K562 (cell line): ENCODE results near the gene DLGAP1. TPM values are rescaled to one million over a fixed set of nuclear protein-coding genes. Genes with fewer than 3 reads are reported as not detected.

Experiments used
- ATAC-seq: fragments of 200-7000 bp; cut with Tn5 transposase; 3 replicates; pipeline ENCODE4 v1.9.1; 2020; ENCODE audit warnings: moderate library complexity
- BruUV-seq: library from RNA; stranded (reverse); fragments of 400-500 nt; replicated peaks from 2 replicates; lab custom pipeline; 2021; lab: Mats Ljungman, UMichigan
- CTCF ChIA-PET: fragments of 300-600 bp; formaldehyde crosslinking; extraction: SDS; loops from one replicate; lab custom pipeline; 2021; ENCODE audit warnings: low intra/inter-chr PET ratio; lab: Yijun Ruan, JAX
- POLR2A ChIA-PET: fragments of 300-600, 350-650 bp; sonication (Branson Sonifier 250); formaldehyde crosslinking; extraction: SDS; loops from one replicate; lab custom pipeline; 2021; ENCODE audit warnings: antibody characterized with exemption, inconsistent platforms; lab: Yijun Ruan, JAX
- DNase-seq, 4 experiments: peaks; one replicate each; pipeline versions ENCODE4 v3.0.0 to v3.0.0-alpha.2; 2011 to 2018; ENCODE audit warnings: low spot score in 3 of 4, mixed read lengths in 3 of 4; ENCODE audit errors: extremely low read depth in 1 of 4
- FAIRE-seq: peaks from 2 replicates; lab custom pipeline; 2011; peaks lifted over from hg19 to GRCh38; lab: Jason Lieb, UNC
- H2AFZ ChIP-seq: 2 replicates; pipeline ENCODE4 v1.6.0; 2011; ENCODE audit warnings: low read depth, low read length, control low read depth, inconsistent platforms
- H3K27ac ChIP-seq: fragments of 200-600 bp; 3 replicates; pipeline ENCODE4 v1.8.0; 2011; ENCODE audit warnings: low read depth, mild to moderate bottlenecking, control low read depth, inconsistent platforms, low read length, moderate library complexity, mixed read lengths; ENCODE audit errors: extremely low read depth
- H3K27me3 ChIP-seq, 2 experiments: fragments of 300-600 bp in 1 of 2; 2 replicates in 1 of 2; 3 replicates in 1 of 2; pipeline versions ENCODE4 v1.6.0 to v1.8.0; 2011; ENCODE audit warnings: inconsistent platforms in 2 of 2, low read length in 2 of 2, mild to moderate bottlenecking in 1 of 2, mixed read lengths in 1 of 2, moderate library complexity in 1 of 2; ENCODE audit not compliant: control insufficient read depth in 2 of 2, insufficient read depth in 2 of 2
- H3K36me3 ChIP-seq: fragments of 300-600 bp; 3 replicates; pipeline ENCODE4 v1.8.0; 2011; ENCODE audit warnings: mild to moderate bottlenecking, low read length, inconsistent platforms; ENCODE audit not compliant: control insufficient read depth, insufficient read depth
- H3K4me1 ChIP-seq, 2 experiments: fragments of 200-600 bp in 1 of 2; replicated peaks in 1 of 2; 2 replicates in 1 of 2; 3 replicates in 1 of 2; pipeline versions ENCODE4 v1.5.1 to v1.8.0; 2011; ENCODE audit warnings: inconsistent platforms in 2 of 2, low read length in 2 of 2, mild to moderate bottlenecking in 1 of 2, mixed read lengths in 1 of 2, moderate library complexity in 1 of 2; ENCODE audit not compliant: control insufficient read depth in 2 of 2, insufficient read depth in 2 of 2
- H3K4me2 ChIP-seq: 2 replicates; pipeline ENCODE4 v1.6.1; 2011; ENCODE audit warnings: low read length, control low read depth, inconsistent platforms, mixed read lengths; ENCODE audit not compliant: insufficient read depth
- H3K4me3 ChIP-seq: fragments of 200-600 bp; sonication (generic), shearing (Covaris generic); 2 replicates; pipeline ENCODE4 v1.5.1; 2016; ENCODE audit warnings: control low read depth, inconsistent platforms
- H3K79me2 ChIP-seq: fragments of 200-600 bp; 3 replicates; pipeline ENCODE4 v1.8.0; 2011; ENCODE audit warnings: low read length, inconsistent platforms; ENCODE audit not compliant: control insufficient read depth, insufficient read depth
- H3K9ac ChIP-seq, 2 experiments: 2 replicates each; pipeline versions ENCODE4 v1.6.0 to v1.6.1; 2011; ENCODE audit warnings: low read depth in 2 of 2, low read length in 2 of 2, control low read depth in 1 of 2, inconsistent platforms in 1 of 2, mild to moderate bottlenecking in 1 of 2, mixed read lengths in 1 of 2; ENCODE audit not compliant: insufficient read depth in 1 of 2
- H3K9me1 ChIP-seq: one replicate; pipeline ENCODE4 v1.6.0; 2011; ENCODE audit warnings: inconsistent platforms, mild to moderate bottlenecking, low read length, moderate library complexity; ENCODE audit not compliant: control insufficient read depth, insufficient read depth
- H3K9me3 ChIP-seq: replicated peaks from 2 replicates; pipeline ENCODE4 v1.5.1; 2011; ENCODE audit warnings: low read depth, low read length, inconsistent platforms; ENCODE audit not compliant: control insufficient read depth, insufficient read depth
- H4K20me1 ChIP-seq: replicated peaks from 2 replicates; pipeline ENCODE4 v1.6.1; 2011; ENCODE audit warnings: low read length, inconsistent platforms, mixed read lengths; ENCODE audit not compliant: control insufficient read depth, insufficient read depth
- ARID3B ChIP-seq: fragments of 250-450 bp; sonication (Bioruptor Pico); IDR thresholded peaks from 2 replicates; pipeline ENCODE4 v1.4.0; 2020; ENCODE audit warnings: borderline replicate concordance
- BRF1 ChIP-seq: IDR thresholded peaks from 3 replicates; pipeline ENCODE4 v1.6.1; 2011; ENCODE audit warnings: borderline replicate concordance, mild to moderate bottlenecking; ENCODE audit not compliant: insufficient read length; ENCODE audit errors: extremely low read depth
- GTF2B ChIP-seq: IDR thresholded peaks from 2 replicates; pipeline ENCODE4 v1.6.1; 2011; ENCODE audit not compliant: insufficient read length; ENCODE audit errors: extremely low read depth
- HEY1 ChIP-seq: fragments of 250-450 bp; sonication (Bioruptor Pico); IDR thresholded peaks from 2 replicates; pipeline ENCODE4 v1.5.0; 2020; ENCODE audit warnings: mild to moderate bottlenecking, moderate library complexity, borderline replicate concordance
- HNRNPH1 ChIP-seq: fragments of 200-400 bp; formaldehyde crosslinking; optimal IDR thresholded peaks from 2 replicates; pipeline ENCODE3; 2017; ENCODE audit warnings: low read depth, mild to moderate bottlenecking, low read length, moderate library complexity
- IFI16 ChIP-seq: fragments of 250-450 bp; sonication (Bioruptor Pico); IDR thresholded peaks from 2 replicates; pipeline ENCODE4 v2.1.2; 2022; ENCODE audit warnings: mild to moderate bottlenecking, inconsistent platforms
- MCM2 ChIP-seq: fragments of 450-650 bp; IDR thresholded peaks from 2 replicates; pipeline ENCODE4 v1.6.1; 2017; ENCODE audit warnings: low read depth, mild to moderate bottlenecking
- MITF ChIP-seq: IDR thresholded peaks from 2 replicates; pipeline ENCODE4 v1.6.1; 2014; ENCODE audit warnings: antibody characterized with exemption
- MYC ChIP-seq, 2 experiments: fragments of 250-450 bp in 1 of 2; sonication (Bioruptor Pico) in 1 of 2; IDR thresholded peaks; 2 replicates each; pipeline versions ENCODE4 v1.5.1 to v1.6.1; 2012 to 2021; ENCODE audit warnings: low read depth in 2 of 2, borderline replicate concordance in 1 of 2, improper control_type of control experiment in 1 of 2, low read length in 1 of 2, mild to moderate bottlenecking in 1 of 2, moderate library complexity in 1 of 2
- PBX2 ChIP-seq, 2 experiments: IDR thresholded peaks in 1 of 2; conservative IDR thresholded peaks in 1 of 2; 2 replicates each; pipeline ENCODE4 v1.6.1; 2016; ENCODE audit warnings: low read depth in 2 of 2, mild to moderate bottlenecking in 1 of 2, missing compliant biosample characterization in 1 of 2, missing genetic modification characterization in 1 of 2, moderate library complexity in 1 of 2
- SMARCA4 ChIP-seq: fragments of 450-650 bp; IDR thresholded peaks from 2 replicates; pipeline ENCODE4 v1.6.1; 2016
- SNRNP70 ChIP-seq: fragments of 200-400 bp; formaldehyde crosslinking; optimal IDR thresholded peaks from 2 replicates; pipeline ENCODE3; 2017; ENCODE audit warnings: low read depth, low read length
- SREBF1 ChIP-seq: fragments of 150-350 bp; IDR thresholded peaks from 2 replicates; pipeline ENCODE4 v1.6.1; 2014; ENCODE audit warnings: antibody characterized with exemption, low read depth, low read length, borderline replicate concordance
- TAF15 ChIP-seq: fragments of 200-400 bp; formaldehyde crosslinking; IDR thresholded peaks from 2 replicates; pipeline ENCODE4 v1.6.1; 2017; ENCODE audit warnings: mild to moderate bottlenecking, low read depth, low read length, moderate library complexity
- ZNF24 ChIP-seq: fragments of 450-650 bp; IDR thresholded peaks from 2 replicates; pipeline ENCODE4 v1.6.1; 2016
- ZNF282 ChIP-seq: sonication (generic); formaldehyde crosslinking; IDR thresholded peaks from 2 replicates; pipeline ENCODE4 v1.8.1; 2023; ENCODE audit warnings: missing genetic modification reagents
- WGBS: fragments of 100-300 bp; shearing (Covaris generic); methylation state at CpG from one replicate; pipeline ENCODE4 v1.1.6; 2016; ENCODE audit warnings: low coverage, mixed read lengths; ENCODE audit not compliant: insufficient coverage; ENCODE audit errors: missing lambda C conversion rate; 5-methylcytosine and 5-hydroxymethylcytosine counted together
- in situ Hi-C: fragments of 300-500 bp; cut with MboI; formaldehyde crosslinking; loops from 4 replicates; pipeline ENCODE4 v1.15.0; 2018; ENCODE audit warnings: inconsistent platforms, mixed read lengths
- intact Hi-C: fragments of 100-400 bp; cut with micrococcal nuclease; formaldehyde crosslinking; loops from 2 replicates; pipeline ENCODE4 v1.14.2; 2022
- polyA plus RNA-seq, 8 experiments: library from polyadenylated mRNA; depleted of rRNA in 4 of 8; stranded (reverse) in 5 of 8; unstranded in 3 of 8; fragments of >200 nt; fragmentation: Nextera tagmentation in 2 of 8; fragmentation: Illumina TruSeq in 1 of 8; extraction: Ambion mirVana in 2 of 8; extraction: Trizol in 1 of 8; gene quantifications; 2 replicates each; pipeline versions ENCODE4 v1.2.1 to v1.2.3, GENCODE V29; 2011 to 2014; ENCODE audit warnings: inconsistent platforms in 1 of 8, missing spikeins in 1 of 8
- total RNA-seq, 7 experiments: library from RNA; depleted of rRNA in 6 of 7; stranded (reverse); fragments of >200 nt in 6 of 7; fragmentation: Illumina TruSeq in 2 of 7; extraction: Trizol in 2 of 7; gene quantifications; 2 replicates each; pipeline versions ENCODE4 v1.2.1 to v1.2.3, GENCODE V29; 2011 to 2021; ENCODE audit warnings: low replicate concordance in 1 of 7

Gene DLGAP1
- total and polyA plus RNA-seq, 9 of the 15 experiments (the other 6 are each of a cell fraction or from before 2014, with no cell fraction given) = 0.04 to 0.22 (median 0.08) TPM

GRCh38 chr18:4074647-4075046 lies 380.5 kb downstream of the DLGAP1 start:
- no peaks in the 10 kb centered on the region for H3K9me1 ChIP-seq
- no peaks in the 10 kb centered on the region for H3K36me3 ChIP-seq
- no peak overlapping the region for H3K4me3 ChIP-seq
- FAIRE-seq = peak; percentile 48
- no peak overlapping the region for H3K4me2 ChIP-seq
- 2% methylated on average over 3 of the region's 3 CpGs for WGBS
- no peak for ATAC-seq
- CTCF ChIA-PET = no interaction called here
- BruUV-seq = no TSS peak
- POLR2A ChIA-PET = no interaction called here
- intact Hi-C loops = no loop called here
- H4K20me1 ChIP-seq = no peaks in the 10 kb centered on the region
- no peak for DNase-seq
- no peaks in the 10 kb centered on the region for H3K9me3 ChIP-seq
- H3K4me1 ChIP-seq = no peaks in the 10 kb centered on the region
- no peak overlapping the region for H2AFZ ChIP-seq
- H3K27ac ChIP-seq = no peak overlapping the region
- in situ Hi-C loops = no loop called here
- no peaks in the 10 kb centered on the region for H3K27me3 ChIP-seq
- no peak overlapping the region for H3K9ac ChIP-seq
- no peaks in the 10 kb centered on the region for H3K79me2 ChIP-seq
- TF ChIP-seq ZNF282 (CRISPR knock-in tag) (no peak), BRF1 (no peak), IFI16 (CRISPR knock-in tag) (no peak), HNRNPH1 (no peak), SMARCA4 (no peak), PBX2 (CRISPR knock-in tag; IDR thresholded peaks at IDR 0.05; ENCODE audit: low read depth) (no peak), PBX2 (tag; conservative IDR thresholded peaks at IDR 0.05; ENCODE audit: low read depth) (no peak), GTF2B (no peak), ARID3B (CRISPR knock-in tag) (no peak), MCM2 (no peak), TAF15 (no peak), SREBF1 (no peak), MYC (IDR thresholded peaks at IDR 0.05; ENCODE audit: low read depth, low read length) (no peak), MYC (CRISPR knock-in tag; IDR thresholded peaks at IDR 0.05; ENCODE audit: borderline replicate concordance, low read depth) (no peak), MITF (no peak), HEY1 (CRISPR knock-in tag) (no peak), ZNF24 (no peak), SNRNP70 (no peak)
